Measurements from ENCODE around the gene EVI5.
"Not testable (repeated sequence)": the region's sequence is repeated elsewhere in the genome, so short reads cannot be mapped to it uniquely, and the experiment has no call there.

The EVI5 gene

GRCh38 chr1:92690212-92690906 lies 94.5 kb downstream of the EVI5 start:
- DNase-seq (ENCODE audit: low spot score) = no peak

GRCh38 chr1:92679980-92680379 lies 104.9 kb downstream of the EVI5 start:
- DNase-seq (ENCODE audit: low spot score) = no peak

- no peak for DNase-seq (ENCODE audit: low spot score)
Observed at GRCh38 chr1:92663775-92664174, 121.1 kb downstream of the EVI5 start.

- no peak for DNase-seq (ENCODE audit: low spot score)
Observed at GRCh38 chr1:92662048-92662447, 122.9 kb downstream of the EVI5 start.

- DNase-seq (ENCODE audit: low spot score) = no peak
Observed at GRCh38 chr1:92657701-92658100, 127.2 kb downstream of the EVI5 start.

GRCh38 chr1:92655197-92655801 lies 129.6 kb downstream of the EVI5 start:
- DNase-seq (ENCODE audit: low spot score) = no peak

- DNase-seq (ENCODE audit: low spot score) = no peak
Observed at GRCh38 chr1:92653605-92654381, 131.1 kb downstream of the EVI5 start.

- not testable (repeated sequence) for DNase-seq (ENCODE audit: low spot score)
Observed at GRCh38 chr1:92640686-92641085, 144.2 kb downstream of the EVI5 start.

- DNase-seq (ENCODE audit: low spot score) = no peak
Observed at GRCh38 chr1:92638498-92638897, 146.4 kb downstream of the EVI5 start.

GRCh38 chr1:92635203-92635602 lies 149.7 kb downstream of the EVI5 start:
- not testable (repeated sequence) for DNase-seq (ENCODE audit: low spot score)

- no peak for DNase-seq (ENCODE audit: low spot score)
Observed at GRCh38 chr1:92623187-92623778, 161.6 kb downstream of the EVI5 start.

GRCh38 chr1:92619466-92620189 lies 165.3 kb downstream of the EVI5 start:
- no peak for DNase-seq (ENCODE audit: low spot score)

- no peak for DNase-seq (ENCODE audit: low spot score)
Observed at GRCh38 chr1:92601044-92601443, 183.9 kb downstream of the EVI5 start.

GRCh38 chr1:92599184-92599583 lies 185.7 kb downstream of the EVI5 start:
- DNase-seq (ENCODE audit: low spot score) = peak; percentile 23

- DNase-seq (ENCODE audit: low spot score) = not testable (repeated sequence)
Observed at GRCh38 chr1:92589361-92589760, 195.5 kb downstream of the EVI5 start.

GRCh38 chr1:92587445-92587844 lies 197.5 kb downstream of the EVI5 start:
- no peak for DNase-seq (ENCODE audit: low spot score)

GRCh38 chr1:92585831-92586230 lies 199.1 kb downstream of the EVI5 start:
- no peak for DNase-seq (ENCODE audit: low spot score)

GRCh38 chr1:92584810-92585209 lies 200.1 kb downstream of the EVI5 start:
- not testable (repeated sequence) for DNase-seq (ENCODE audit: low spot score)

GRCh38 chr1:92583821-92584760 lies 200.8 kb downstream of the EVI5 start:
- peak; percentile 34 for DNase-seq (ENCODE audit: low spot score)

- no peak for DNase-seq (ENCODE audit: low spot score)
Observed at GRCh38 chr1:92577261-92577895, 207.5 kb downstream of the EVI5 start.
